ENCODE data around the gene RNF182. TPM values are rescaled to one million over a fixed set of nuclear protein-coding genes. Genes with fewer than 3 reads are reported as not detected.

RNF182 gene
- total RNA-seq, 1 donor from 2014 or later = 8.3 TPM

- Histone ChIP-seq H2AFZ (ENCODE audit: low read depth, low read length) (no peak overlapping the region), H3K27me3 (ENCODE audit: insufficient read depth, low read length) (no peaks in the 10 kb centered on the region), H3K4me3 (ENCODE audit: insufficient read depth, low read depth, low read length) (no peak overlapping the region), H3K27ac (ENCODE audit: low read depth, low read length) (no peak overlapping the region), H3K36me3 (ENCODE audit: insufficient read depth, low read length) (no peaks in the 10 kb centered on the region), H3K9ac (ENCODE audit: low read length) (no peak overlapping the region), H3K4me1 (ENCODE audit: insufficient read depth, low read length) (no peaks in the 10 kb centered on the region), H4K20me1 (ENCODE audit: insufficient read depth, low read length) (no peaks in the 10 kb centered on the region), H3K4me2 (ENCODE audit: low read length) (no peak overlapping the region), H3K9me3 (ENCODE audit: insufficient read depth, low read depth, low read length) (no peaks in the 10 kb centered on the region), H3K79me2 (ENCODE audit: insufficient read depth, low read length) (no peaks in the 10 kb centered on the region)
- Mint-ChIP-seq H3K27me3 (ENCODE audit: low read depth, unreplicated experiment) (peaks cover 2% of the 10 kb centered on the region), H3K27ac (ENCODE audit: unreplicated experiment) (no peak overlapping the region), H3K9me3 (ENCODE audit: unreplicated experiment) (no peaks in the 10 kb centered on the region), H3K4me3 (ENCODE audit: unreplicated experiment) (no peak overlapping the region), H3K4me1 (ENCODE audit: low read depth, unreplicated experiment) (peaks cover 3% of the 10 kb centered on the region), H3K36me3 (ENCODE audit: low read depth, unreplicated experiment) (no peaks in the 10 kb centered on the region)
- DNase-seq (ENCODE audit: low read depth) (no peak), FAIRE-seq (peak; percentile 17)
- TF ChIP-seq CTCF (IDR thresholded peaks at IDR 0.05; ENCODE audit: insufficient read depth, low read depth, low read length) (no peak), EZH2 (IDR thresholded peaks at IDR 0.05; ENCODE audit: insufficient read depth, low read length) (no peak)
Observed at GRCh38 chr6:13987400-13987865, 62.7 kb downstream of the RNF182 start.

- Mint-ChIP-seq H3K27ac (ENCODE audit: unreplicated experiment) (no peak overlapping the region), H3K9me3 (ENCODE audit: unreplicated experiment) (no peaks in the 10 kb centered on the region), H3K27me3 (ENCODE audit: low read depth, unreplicated experiment) (peaks cover 2% of the 10 kb centered on the region), H3K36me3 (ENCODE audit: low read depth, unreplicated experiment) (no peaks in the 10 kb centered on the region), H3K4me1 (ENCODE audit: low read depth, unreplicated experiment) (peaks cover 7% of the 10 kb centered on the region), H3K4me3 (ENCODE audit: unreplicated experiment) (no peak overlapping the region)
- DNase-seq (ENCODE audit: low read depth) (no peak), FAIRE-seq (no peak)
- Histone ChIP-seq H4K20me1 (ENCODE audit: insufficient read depth, low read length) (no peaks in the 10 kb centered on the region), H3K9me3 (ENCODE audit: insufficient read depth, low read depth, low read length) (no peaks in the 10 kb centered on the region), H3K27me3 (ENCODE audit: insufficient read depth, low read length) (no peaks in the 10 kb centered on the region), H3K4me2 (ENCODE audit: low read length) (no peak overlapping the region), H3K9ac (ENCODE audit: low read length) (no peak overlapping the region), H3K79me2 (ENCODE audit: insufficient read depth, low read length) (no peaks in the 10 kb centered on the region), H3K4me1 (ENCODE audit: insufficient read depth, low read length) (peaks cover 4% of the 10 kb centered on the region), H3K4me3 (ENCODE audit: insufficient read depth, low read depth, low read length) (no peak overlapping the region), H3K36me3 (ENCODE audit: insufficient read depth, low read length) (no peaks in the 10 kb centered on the region), H3K27ac (ENCODE audit: low read depth, low read length) (no peak overlapping the region), H2AFZ (ENCODE audit: low read depth, low read length) (no peak overlapping the region)
- TF ChIP-seq CTCF (IDR thresholded peaks at IDR 0.05; ENCODE audit: insufficient read depth, low read depth, low read length) = no peak
- no peak for TF ChIP-seq EZH2 (IDR thresholded peaks at IDR 0.05; ENCODE audit: insufficient read depth, low read length)
Observed at GRCh38 chr6:13988049-13988738, 63.4 kb downstream of the RNF182 start.

- Histone ChIP-seq H3K4me3 (ENCODE audit: insufficient read depth, low read depth, low read length) (no peak overlapping the region), H3K4me1 (ENCODE audit: insufficient read depth, low read length) (peaks cover 4% of the 10 kb centered on the region), H3K4me2 (ENCODE audit: low read length) (no peak overlapping the region), H3K9ac (ENCODE audit: low read length) (no peak overlapping the region), H3K36me3 (ENCODE audit: insufficient read depth, low read length) (no peaks in the 10 kb centered on the region), H3K27me3 (ENCODE audit: insufficient read depth, low read length) (no peaks in the 10 kb centered on the region), H3K27ac (ENCODE audit: low read depth, low read length) (no peak overlapping the region), H3K79me2 (ENCODE audit: insufficient read depth, low read length) (no peaks in the 10 kb centered on the region), H4K20me1 (ENCODE audit: insufficient read depth, low read length) (no peaks in the 10 kb centered on the region), H3K9me3 (ENCODE audit: insufficient read depth, low read depth, low read length) (no peaks in the 10 kb centered on the region), H2AFZ (ENCODE audit: low read depth, low read length) (no peak overlapping the region)
- DNase-seq (ENCODE audit: low read depth) = no peak
- FAIRE-seq = no peak
- H3K4me3 Mint-ChIP-seq (ENCODE audit: unreplicated experiment) = no peak overlapping the region
- H3K27me3 Mint-ChIP-seq (ENCODE audit: low read depth, unreplicated experiment) = peaks cover 2% of the 10 kb centered on the region
- H3K36me3 Mint-ChIP-seq (ENCODE audit: low read depth, unreplicated experiment) = no peaks in the 10 kb centered on the region
- no peak overlapping the region for H3K27ac Mint-ChIP-seq (ENCODE audit: unreplicated experiment)
- no peaks in the 10 kb centered on the region for H3K9me3 Mint-ChIP-seq (ENCODE audit: unreplicated experiment)
- no peak for TF ChIP-seq CTCF (IDR thresholded peaks at IDR 0.05; ENCODE audit: insufficient read depth, low read depth, low read length)
- TF ChIP-seq EZH2 (IDR thresholded peaks at IDR 0.05; ENCODE audit: insufficient read depth, low read length) = no peak
- H3K4me1 Mint-ChIP-seq (ENCODE audit: low read depth, unreplicated experiment) = peaks cover 7% of the 10 kb centered on the region
Observed at GRCh38 chr6:13988908-13989307, 64.2 kb downstream of the RNF182 start.
